ENCODE measurements around the gene EHD2. TPM values are rescaled to one million over a fixed set of nuclear protein-coding genes. Genes with fewer than 3 reads are reported as not detected.

EHD2 gene
- total and polyA plus RNA-seq, 2 of the 13 experiments (the other 11 are each of a cell fraction or from before 2014, with no cell fraction given): 0.09 to 0.28 TPM

GRCh38 chr19:47745010-47745901, 32.0 kb downstream of the EHD2 start, which contains the start of gene NOP53 (continued):
- TF ChIP-seq NFYC (CRISPR knock-in tag; IDR thresholded peaks at IDR 0.05): peak; percentile 63
- peak; percentile 93 for TF ChIP-seq DRAP1 (CRISPR knock-in tag; IDR thresholded peaks at IDR 0.05)
- TF ChIP-seq ZNF557 (CRISPR knock-in tag; IDR thresholded peaks at IDR 0.05): 0 out of 2 replicates have a peak, but pooled peaks have one; percentile 45
- 0 out of 2 replicates have a peak, but pooled peaks have one; percentile 21 for TF ChIP-seq AFF4 (CRISPR knock-in tag; IDR thresholded peaks at IDR 0.05)
- peak; percentile 64; the same call in 1 of the 2 replicates for TF ChIP-seq KMT2A (CRISPR knock-in tag; IDR thresholded peaks at IDR 0.05)
- 0 out of 2 replicates have a peak, but pooled peaks have one; percentile 53 for TF ChIP-seq TFDP1 (CRISPR knock-in tag; IDR thresholded peaks at IDR 0.05; ENCODE audit: borderline replicate concordance)
- peak; percentile 44; the same call in 1 of the 2 replicates for TF ChIP-seq ETV5 (CRISPR knock-in tag; IDR thresholded peaks at IDR 0.05; ENCODE audit: borderline replicate concordance)
- TF ChIP-seq GATA4 (IDR thresholded peaks at IDR 0.05; ENCODE audit: borderline replicate concordance, low read depth): peak; percentile 26; the same call in 1 of the 2 replicates
- TF ChIP-seq PBX2 (CRISPR knock-in tag; IDR thresholded peaks at IDR 0.05): no peak
- 0 out of 2 replicates have a peak, but pooled peaks have one; percentile 32 for TF ChIP-seq ZNF792 (CRISPR knock-in tag; IDR thresholded peaks at IDR 0.05)
- 0 out of 2 replicates have a peak, but pooled peaks have one; percentile 27 for TF ChIP-seq ZSCAN21 (CRISPR knock-in tag; IDR thresholded peaks at IDR 0.05; ENCODE audit: borderline replicate concordance)
- TF ChIP-seq JARID2 (CRISPR knock-in tag; IDR thresholded peaks at IDR 0.05; ENCODE audit: insufficient replicate concordance): no peak
- no peak for TF ChIP-seq ZNF841 (CRISPR knock-in tag; IDR thresholded peaks at IDR 0.05; ENCODE audit: borderline replicate concordance)
- TF ChIP-seq ZNF274 (CRISPR knock-in tag; IDR thresholded peaks at IDR 0.05): peak; percentile 62; the same call in 1 of the 2 replicates
- 0 out of 2 replicates have a peak, but pooled peaks have one; percentile 56 for TF ChIP-seq MED13 (CRISPR knock-in tag; IDR thresholded peaks at IDR 0.05)
- TF ChIP-seq HMG20B (CRISPR knock-in tag; conservative IDR thresholded peaks at IDR 0.05): no peak
- TF ChIP-seq HNRNPUL1 (IDR thresholded peaks at IDR 0.05; ENCODE audit: low read depth, low read length): no peak
- no peak for TF ChIP-seq KLF12 (CRISPR knock-in tag; IDR thresholded peaks at IDR 0.05; ENCODE audit: borderline replicate concordance)
- TF ChIP-seq KLF9 (CRISPR knock-in tag; IDR thresholded peaks at IDR 0.05; ENCODE audit: low read depth): no peak
- peak; percentile 28; the same call in 1 of the 2 replicates for TF ChIP-seq GATAD2A (CRISPR knock-in tag; IDR thresholded peaks at IDR 0.05)
- TF ChIP-seq TBX2 (CRISPR knock-in tag; IDR thresholded peaks at IDR 0.05; ENCODE audit: borderline replicate concordance): peak; percentile 56; the same call in 1 of the 2 replicates
- TF ChIP-seq ZNF556 (CRISPR knock-in tag; IDR thresholded peaks at IDR 0.05; ENCODE audit: borderline replicate concordance): no peak; the same call in 1 of the 2 replicates
- peak; percentile 93 for TF ChIP-seq POGZ (CRISPR knock-in tag; IDR thresholded peaks at IDR 0.05)
- peak; percentile 80 for TF ChIP-seq SP4 (CRISPR knock-in tag; IDR thresholded peaks at IDR 0.05)

All from HepG2 (cell line).